K562 (cell line): ENCODE results near the gene NLRX1. TPM values are rescaled to one million over a fixed set of nuclear protein-coding genes. Genes with fewer than 3 reads are reported as not detected.

Source experiments
- ARNT ChIP-seq, 2 experiments: fragments of 450-650 bp; IDR thresholded peaks; 2 replicates each; pipeline ENCODE4 v1.6.1; 2016; ENCODE audit warnings: mild to moderate bottlenecking in 1 of 2
- BCOR ChIP-seq: fragments of 450-650 bp; IDR thresholded peaks from 2 replicates; pipeline ENCODE4 v1.6.1; 2016
- CSDE1 ChIP-seq, 2 experiments: fragments of 450-650 bp; IDR thresholded peaks; 2 replicates each; pipeline ENCODE4 v1.6.1; 2016; ENCODE audit warnings: mild to moderate bottlenecking in 1 of 2
- FIP1L1 ChIP-seq: fragments of 200-400 bp; formaldehyde crosslinking; IDR thresholded peaks from 2 replicates; pipeline ENCODE4 v1.6.1; 2018; ENCODE audit warnings: mild to moderate bottlenecking, low read depth, low read length; ENCODE audit not compliant: poor library complexity, severe bottlenecking
- HDAC2 ChIP-seq: fragments of 450-650 bp; IDR thresholded peaks from 2 replicates; pipeline ENCODE4 v1.6.1; 2016; ENCODE audit warnings: mild to moderate bottlenecking
- KDM1A ChIP-seq, 2 experiments: fragments of 450-650 bp; IDR thresholded peaks; 2 replicates each; pipeline ENCODE4 v1.6.1; 2016; ENCODE audit warnings: mild to moderate bottlenecking in 2 of 2
- MCM7 ChIP-seq, 2 experiments: fragments of 450-650 bp; IDR thresholded peaks; 2 replicates each; pipeline ENCODE4 v1.6.1; 2016 to 2018
- NFXL1 ChIP-seq: fragments of 450-650 bp; formaldehyde crosslinking; IDR thresholded peaks from 2 replicates; pipeline ENCODE4 v1.4.0; 2021; ENCODE audit warnings: mild to moderate bottlenecking
- PHB ChIP-seq: fragments of 250-450 bp; sonication (Bioruptor Pico); IDR thresholded peaks from 2 replicates; pipeline ENCODE4 v1.5.0; 2021
- PRMT5 ChIP-seq: sonication (generic); formaldehyde crosslinking; IDR thresholded peaks from 2 replicates; pipeline ENCODE4 v1.5.0; 2020; ENCODE audit warnings: missing genetic modification reagents
- RBBP5 ChIP-seq: fragments of 200-600 bp; sonication (generic); IDR thresholded peaks from 2 replicates; pipeline ENCODE4 v1.6.1; 2012; ENCODE audit warnings: borderline replicate concordance, mild to moderate bottlenecking, low read length, control low read depth, inconsistent platforms; ENCODE audit not compliant: insufficient read depth, poor library complexity, severe bottlenecking
- ZNF699 ChIP-seq: fragments of 250-450 bp; sonication (Bioruptor Pico); IDR thresholded peaks from 2 replicates; pipeline ENCODE4 v1.8.0; 2021; ENCODE audit warnings: mild to moderate bottlenecking, moderate library complexity; ENCODE audit not compliant: insufficient replicate concordance
- ZNF79 ChIP-seq: fragments of 250-450 bp; sonication (Bioruptor Pico); IDR thresholded peaks from 2 replicates; pipeline ENCODE4 v1.4.0; 2020; ENCODE audit warnings: low read depth, mild to moderate bottlenecking, moderate library complexity
- polyA plus RNA-seq, 8 experiments: library from polyadenylated mRNA; depleted of rRNA in 4 of 8; stranded (reverse) in 5 of 8; unstranded in 3 of 8; fragments of >200 nt; fragmentation: Nextera tagmentation in 2 of 8; fragmentation: Illumina TruSeq in 1 of 8; extraction: Ambion mirVana in 2 of 8; extraction: Trizol in 1 of 8; gene quantifications; 2 replicates each; pipeline versions ENCODE4 v1.2.1 to v1.2.3, GENCODE V29; 2011 to 2014; ENCODE audit warnings: inconsistent platforms in 1 of 8, missing spikeins in 1 of 8
- total RNA-seq, 7 experiments: library from RNA; depleted of rRNA in 6 of 7; stranded (reverse); fragments of >200 nt in 6 of 7; fragmentation: Illumina TruSeq in 2 of 7; extraction: Trizol in 2 of 7; gene quantifications; 2 replicates each; pipeline versions ENCODE4 v1.2.1 to v1.2.3, GENCODE V29; 2011 to 2021; ENCODE audit warnings: low replicate concordance in 1 of 7
- TF ChIP-seq, protein P1 (sequence below): fragments of 250-450 bp; sonication (Bioruptor Pico); IDR thresholded peaks from 2 replicates; pipeline ENCODE4 v1.5.0; 2021
- TF ChIP-seq, protein P2 (sequence below): fragments of 250-450 bp; sonication (Bioruptor Pico); IDR thresholded peaks from 2 replicates; pipeline ENCODE4 v1.5.1; 2021; ENCODE audit warnings: mild to moderate bottlenecking
- TF ChIP-seq, protein P3 (sequence below): fragments of 450-650 bp; IDR thresholded peaks from 2 replicates; pipeline ENCODE4 v1.6.1; 2018; ENCODE audit not compliant: partially characterized antibody
- TF ChIP-seq, protein P4 (sequence below): sonication (generic); formaldehyde crosslinking; IDR thresholded peaks from 2 replicates; pipeline ENCODE4 v1.8.0; 2022; ENCODE audit warnings: mild to moderate bottlenecking, missing genetic modification reagents, borderline replicate concordance

The NLRX1 gene
- total and polyA plus RNA-seq, 9 of the 15 experiments (the other 6 are each of a cell fraction or from before 2014, with no cell fraction given), result 0.04 to 2.3 (median 0.69) TPM

DNA sequence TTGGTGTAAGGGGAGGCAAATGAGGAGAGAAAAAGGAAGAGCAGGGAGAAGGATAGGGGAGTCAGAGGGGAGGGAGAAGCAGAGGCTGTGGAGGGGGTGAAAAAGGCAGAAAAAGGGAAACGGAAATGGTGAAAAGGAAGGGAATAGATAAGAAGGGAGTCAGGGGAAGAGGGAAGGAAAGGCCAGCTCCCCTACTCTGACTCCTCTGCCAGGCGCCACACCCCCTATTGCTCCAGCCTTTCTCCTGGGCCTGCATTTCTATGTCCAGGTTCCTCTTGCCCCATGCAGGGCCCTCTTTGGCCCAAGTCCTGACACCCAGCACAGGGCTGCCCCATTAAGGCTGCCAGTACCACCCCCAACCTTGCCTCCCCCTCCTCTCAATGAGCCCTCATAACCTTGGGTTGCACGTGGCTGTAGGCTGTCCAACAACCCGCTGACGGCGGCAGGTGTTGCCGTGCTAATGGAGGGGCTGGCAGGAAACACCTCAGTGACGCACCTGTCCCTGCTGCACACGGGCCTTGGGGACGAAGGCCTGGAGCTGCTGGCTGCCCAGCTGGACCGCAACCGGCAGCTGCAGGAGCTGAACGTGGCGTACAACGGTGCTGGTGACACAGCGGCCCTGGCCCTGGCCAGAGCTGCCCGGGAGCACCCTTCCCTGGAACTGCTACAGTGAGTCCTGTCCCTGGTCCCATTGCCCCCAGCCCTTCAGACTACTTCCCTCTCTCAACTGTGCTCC is 13.3 kb downstream of the NLRX1 start (continued):
- TF ChIP-seq ZNF699 (CRISPR knock-in tag) (no peak), FIP1L1 (no peak), MCM7 (IDR thresholded peaks at IDR 0.05) (no peak), BCOR (no peak), KDM1A (IDR thresholded peaks at IDR 0.05) (no peak), RBBP5 (no peak), PRMT5 (no peak), PHB (CRISPR knock-in tag) (no peak), NFXL1 (CRISPR knock-in tag) (no peak), ARNT (IDR thresholded peaks at IDR 0.05) (no peak), CSDE1 (IDR thresholded peaks at IDR 0.05) (no peak), ZNF79 (CRISPR knock-in tag) (no peak), HDAC2 (0 out of 2 replicates have a peak, but pooled peaks have one; percentile 20)
- TF ChIP-seq, protein P1, sequence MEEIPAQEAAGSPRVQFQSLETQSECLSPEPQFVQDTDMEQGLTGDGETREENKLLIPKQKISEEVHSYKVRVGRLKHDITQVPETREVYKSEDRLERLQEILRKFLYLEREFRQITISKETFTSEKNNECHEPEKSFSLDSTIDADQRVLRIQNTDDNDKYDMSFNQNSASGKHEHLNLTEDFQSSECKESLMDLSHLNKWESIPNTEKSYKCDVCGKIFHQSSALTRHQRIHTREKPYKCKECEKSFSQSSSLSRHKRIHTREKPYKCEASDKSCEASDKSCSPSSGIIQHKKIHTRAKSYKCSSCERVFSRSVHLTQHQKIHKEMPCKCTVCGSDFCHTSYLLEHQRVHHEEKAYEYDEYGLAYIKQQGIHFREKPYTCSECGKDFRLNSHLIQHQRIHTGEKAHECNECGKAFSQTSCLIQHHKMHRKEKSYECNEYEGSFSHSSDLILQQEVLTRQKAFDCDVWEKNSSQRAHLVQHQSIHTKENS (CRISPR knock-in tag), result no peak
- TF ChIP-seq, protein P2, sequence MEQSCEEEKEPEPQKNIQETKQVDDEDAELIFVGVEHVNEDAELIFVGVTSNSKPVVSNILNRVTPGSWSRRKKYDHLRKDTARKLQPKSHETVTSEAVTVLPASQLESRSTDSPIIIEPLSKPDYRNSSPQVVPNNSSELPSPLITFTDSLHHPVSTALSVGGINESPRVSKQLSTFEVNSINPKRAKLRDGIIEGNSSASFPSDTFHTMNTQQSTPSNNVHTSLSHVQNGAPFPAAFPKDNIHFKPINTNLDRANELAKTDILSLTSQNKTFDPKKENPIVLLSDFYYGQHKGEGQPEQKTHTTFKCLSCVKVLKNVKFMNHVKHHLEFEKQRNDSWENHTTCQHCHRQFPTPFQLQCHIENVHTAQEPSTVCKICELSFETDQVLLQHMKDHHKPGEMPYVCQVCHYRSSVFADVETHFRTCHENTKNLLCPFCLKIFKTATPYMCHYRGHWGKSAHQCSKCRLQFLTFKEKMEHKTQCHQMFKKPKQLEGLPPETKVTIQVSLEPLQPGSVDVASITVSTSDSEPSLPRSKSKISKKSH, result no peak
- TF ChIP-seq, protein P3, sequence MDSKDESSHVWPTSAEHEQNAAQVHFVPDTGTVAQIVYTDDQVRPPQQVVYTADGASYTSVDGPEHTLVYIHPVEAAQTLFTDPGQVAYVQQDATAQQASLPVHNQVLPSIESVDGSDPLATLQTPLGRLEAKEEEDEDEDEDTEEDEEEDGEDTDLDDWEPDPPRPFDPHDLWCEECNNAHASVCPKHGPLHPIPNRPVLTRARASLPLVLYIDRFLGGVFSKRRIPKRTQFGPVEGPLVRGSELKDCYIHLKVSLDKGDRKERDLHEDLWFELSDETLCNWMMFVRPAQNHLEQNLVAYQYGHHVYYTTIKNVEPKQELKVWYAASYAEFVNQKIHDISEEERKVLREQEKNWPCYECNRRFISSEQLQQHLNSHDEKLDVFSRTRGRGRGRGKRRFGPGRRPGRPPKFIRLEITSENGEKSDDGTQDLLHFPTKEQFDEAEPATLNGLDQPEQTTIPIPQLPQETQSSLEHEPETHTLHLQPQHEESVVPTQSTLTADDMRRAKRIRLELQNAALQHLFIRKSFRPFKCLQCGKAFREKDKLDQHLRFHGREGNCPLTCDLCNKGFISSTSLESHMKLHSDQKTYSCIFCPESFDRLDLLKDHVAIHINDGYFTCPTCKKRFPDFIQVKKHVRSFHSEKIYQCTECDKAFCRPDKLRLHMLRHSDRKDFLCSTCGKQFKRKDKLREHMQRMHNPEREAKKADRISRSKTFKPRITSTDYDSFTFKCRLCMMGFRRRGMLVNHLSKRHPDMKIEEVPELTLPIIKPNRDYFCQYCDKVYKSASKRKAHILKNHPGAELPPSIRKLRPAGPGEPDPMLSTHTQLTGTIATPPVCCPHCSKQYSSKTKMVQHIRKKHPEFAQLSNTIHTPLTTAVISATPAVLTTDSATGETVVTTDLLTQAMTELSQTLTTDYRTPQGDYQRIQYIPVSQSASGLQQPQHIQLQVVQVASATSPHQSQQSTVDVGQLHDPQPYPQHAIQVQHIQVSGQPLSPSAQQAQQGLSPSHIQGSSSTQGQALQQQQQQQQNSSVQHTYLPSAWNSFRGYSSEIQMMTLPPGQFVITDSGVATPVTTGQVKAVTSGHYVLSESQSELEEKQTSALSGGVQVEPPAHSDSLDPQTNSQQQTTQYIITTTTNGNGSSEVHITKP, result peak; percentile 70
- TF ChIP-seq, protein P4, sequence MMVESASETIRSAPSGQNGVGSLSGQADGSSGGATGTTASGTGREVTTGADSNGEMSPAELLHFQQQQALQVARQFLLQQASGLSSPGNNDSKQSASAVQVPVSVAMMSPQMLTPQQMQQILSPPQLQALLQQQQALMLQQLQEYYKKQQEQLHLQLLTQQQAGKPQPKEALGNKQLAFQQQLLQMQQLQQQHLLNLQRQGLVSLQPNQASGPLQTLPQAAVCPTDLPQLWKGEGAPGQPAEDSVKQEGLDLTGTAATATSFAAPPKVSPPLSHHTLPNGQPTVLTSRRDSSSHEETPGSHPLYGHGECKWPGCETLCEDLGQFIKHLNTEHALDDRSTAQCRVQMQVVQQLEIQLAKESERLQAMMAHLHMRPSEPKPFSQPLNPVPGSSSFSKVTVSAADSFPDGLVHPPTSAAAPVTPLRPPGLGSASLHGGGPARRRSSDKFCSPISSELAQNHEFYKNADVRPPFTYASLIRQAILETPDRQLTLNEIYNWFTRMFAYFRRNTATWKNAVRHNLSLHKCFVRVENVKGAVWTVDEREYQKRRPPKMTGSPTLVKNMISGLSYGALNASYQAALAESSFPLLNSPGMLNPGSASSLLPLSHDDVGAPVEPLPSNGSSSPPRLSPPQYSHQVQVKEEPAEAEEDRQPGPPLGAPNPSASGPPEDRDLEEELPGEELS, result no peak
